B cell (primary cell): ENCODE results near the gene GRM8. TPM values are rescaled to one million over a fixed set of nuclear protein-coding genes. Genes with fewer than 3 reads are reported as not detected.

Experiments
- ATAC-seq: fragments of 200-7000 bp; cut with Tn5 transposase; one replicate; pipeline ENCODE4 v1.10.0; 2021; ENCODE audit warnings: low read depth, mild to moderate bottlenecking, moderate number of reproducible peaks, moderate library complexity
- CTCF ChIA-PET: fragments of 350-600 bp; sonication (Branson Sonifier 250); formaldehyde crosslinking; loops from one replicate; lab custom pipeline; 2021; ENCODE audit warnings: antibody characterized with exemption, inconsistent platforms; lab: Charles Lee
- POLR2A ChIA-PET: fragments of 350-600 bp; sonication (Branson Sonifier 250); formaldehyde crosslinking; loops from one replicate; lab custom pipeline; 2021; ENCODE audit warnings: antibody characterized with exemption; lab: Charles Lee
- DNase-seq: peaks from one replicate; pipeline ENCODE4 v3.0.0; 2013
- H2AFZ ChIP-seq: 2 replicates; pipeline ENCODE4 v1.6.1; 2012; ENCODE audit warnings: mild to moderate bottlenecking, low read depth, low read length; ENCODE audit not compliant: insufficient read depth, poor library complexity, severe bottlenecking
- H3K27ac ChIP-seq, 2 donors: 1 replicate in 1 of 2; 2 replicates in 1 of 2; pipeline ENCODE4 v1.5.1; 2012 to 2013; ENCODE audit warnings: low read length in 2 of 2, mild to moderate bottlenecking in 2 of 2, moderate library complexity in 1 of 2
- H3K27me3 ChIP-seq, 4 experiments: fragments of 200-600 bp in 1 of 4; sonication (generic) in 1 of 4; replicated peaks in 1 of 4; 1 replicate in 2 of 4; 2 replicates in 2 of 4; pipeline versions ENCODE4 v1.6.1 to v1.7.0; 2013 to 2016; ENCODE audit warnings: low read length in 3 of 4, mild to moderate bottlenecking in 2 of 4, mixed read lengths in 1 of 4, moderate library complexity in 1 of 4; ENCODE audit not compliant: insufficient read depth in 4 of 4, control insufficient read depth in 3 of 4; ENCODE audit errors: control extremely low read depth in 1 of 4
- H3K36me3 ChIP-seq, 2 experiments: replicated peaks in 1 of 2; 1 replicate in 1 of 2; 2 replicates in 1 of 2; pipeline versions ENCODE4 v1.6.1 to v1.7.1; 2013; ENCODE audit warnings: low read length in 1 of 2; ENCODE audit not compliant: insufficient read depth in 2 of 2, control insufficient read depth in 1 of 2; ENCODE audit errors: control extremely low read depth in 1 of 2, extremely low read depth in 1 of 2
- H3K4me1 ChIP-seq, 2 donors: fragments of 200-600 bp in 1 of 2; sonication (generic) in 1 of 2; 1 replicate in 1 of 2; 2 replicates in 1 of 2; pipeline versions ENCODE4 v1.5.1 to v1.6.1; 2013 to 2017; ENCODE audit warnings: low read length in 2 of 2; ENCODE audit not compliant: control insufficient read depth in 2 of 2, insufficient read depth in 2 of 2
- H3K4me2 ChIP-seq: replicated peaks from 2 replicates; pipeline ENCODE3; 2012; ENCODE audit warnings: mild to moderate bottlenecking, low read depth, low read length; ENCODE audit not compliant: poor library complexity, severe bottlenecking
- H3K4me3 ChIP-seq, 5 experiments: fragments of 200-600 bp in 1 of 5; sonication (generic) in 1 of 5; 1 replicate in 3 of 5; 2 replicates in 2 of 5; pipeline versions ENCODE4 v1.5.1 to v1.7.0; 2011 to 2016; ENCODE audit warnings: low read length in 4 of 5, mild to moderate bottlenecking in 4 of 5, low read depth in 2 of 5, control low read depth in 1 of 5, moderate library complexity in 1 of 5; ENCODE audit not compliant: insufficient read depth in 1 of 5; ENCODE audit errors: control extremely low read depth in 1 of 5, extremely low read depth in 1 of 5
- H3K79me2 ChIP-seq: fragments of 200-600 bp; sonication (generic); one replicate; pipeline ENCODE4 v1.6.0; 2016; ENCODE audit warnings: low read length; ENCODE audit not compliant: control insufficient read depth, insufficient read depth
- H3K9ac ChIP-seq: fragments of 200-600 bp; sonication (generic); 2 replicates; pipeline ENCODE4 v1.6.1; 2017; ENCODE audit warnings: mild to moderate bottlenecking, low read length, moderate library complexity
- H3K9me3 ChIP-seq, 3 donors: one replicate each; pipeline versions ENCODE4 v1.6.1 to v1.7.1; 2013; ENCODE audit warnings: low read length in 2 of 3; ENCODE audit not compliant: control insufficient read depth in 2 of 3, insufficient read depth in 1 of 3; ENCODE audit errors: control extremely low read depth in 1 of 3
- H4K20me1 ChIP-seq: 2 replicates; pipeline ENCODE4 v1.6.0; 2012; ENCODE audit warnings: mild to moderate bottlenecking, low read length; ENCODE audit not compliant: insufficient read depth, control insufficient read depth, poor library complexity, severe bottlenecking
- H3K27ac Mint-ChIP-seq: one replicate; pipeline ENCODE4 v1.8.0; 2021; ENCODE audit warnings: mixed read lengths
- H3K27me3 Mint-ChIP-seq: one replicate; pipeline ENCODE4 v1.8.0; 2021; ENCODE audit warnings: mixed read lengths
- H3K4me1 Mint-ChIP-seq: one replicate; pipeline ENCODE4 v1.8.0; 2021; ENCODE audit warnings: mixed read lengths
- H3K4me3 Mint-ChIP-seq: one replicate; pipeline ENCODE4 v1.8.0; 2021; ENCODE audit warnings: mixed read lengths
- H3K9me3 Mint-ChIP-seq: one replicate; pipeline ENCODE4 v1.8.0; 2022; ENCODE audit warnings: mixed read lengths; ENCODE audit not compliant: insufficient read depth
- CTCF ChIP-seq: fragments of 200-600 bp; IDR thresholded peaks from one replicate; pipeline ENCODE4 v1.8.0; 2022; ENCODE audit warnings: antibody characterized with exemption, mild to moderate bottlenecking
- EZH2 ChIP-seq: IDR thresholded peaks from 2 replicates; pipeline ENCODE4 v1.6.1; 2012; ENCODE audit warnings: borderline replicate concordance, low read depth, mild to moderate bottlenecking, moderate library complexity, low read length; ENCODE audit not compliant: insufficient read depth, poor library complexity, severe bottlenecking
- WGBS: methylation state at CpG from one replicate; pipeline ENCODE4 v1.1.5; 2013; ENCODE audit warnings: missing lambda C conversion rate; ENCODE audit not compliant: insufficient coverage; 5-methylcytosine and 5-hydroxymethylcytosine counted together
- intact Hi-C: fragments of 100-400 bp; cut with micrococcal nuclease; formaldehyde crosslinking; loops from one replicate; pipeline ENCODE4 v1.10.0; 2022
- polyA plus RNA-seq: library from polyadenylated mRNA; depleted of rRNA; stranded (reverse); fragments of >200 nt; gene quantifications from 2 replicates; pipeline ENCODE4 v1.2.3, GENCODE V29; 2012
- total RNA-seq, 2 donors: library from RNA; stranded (reverse); fragments of 120-200 nt in 1 of 2; gene quantifications; 1 replicate in 1 of 2; 2 replicates in 1 of 2; pipeline versions ENCODE4 v1.2.3 to v1.2.4, GENCODE V29; 2013 to 2022

The GRM8 gene
- total and polyA plus RNA-seq, 2 donors (not counting 1 experiment from before 2014, with no cell fraction given): not detected

GRCh38 chr7:127153315-127153714, 99.4 kb downstream of the GRM8 start:
- Mint-ChIP-seq H3K4me1 (no peaks in the 10 kb centered on the region), H3K4me3 (no peak overlapping the region), H3K27ac (no peak overlapping the region), H3K27me3 (peaks cover 17% of the 10 kb centered on the region), H3K9me3 (no peaks in the 10 kb centered on the region)
- no peak for TF ChIP-seq EZH2
- no peak for TF ChIP-seq CTCF
- H3K79me2 ChIP-seq: no peaks in the 10 kb centered on the region
- H3K27ac ChIP-seq: no peak overlapping the region
- intact Hi-C loops: no loop called here
- no peaks in the 10 kb centered on the region for H3K27me3 ChIP-seq
- H3K4me1 ChIP-seq: no peaks in the 10 kb centered on the region
- ChIA-PET CTCF (no interaction called here), POLR2A (no interaction called here)
- no peaks in the 10 kb centered on the region for H4K20me1 ChIP-seq
- no peak overlapping the region for H3K9ac ChIP-seq
- H3K36me3 ChIP-seq: no peaks in the 10 kb centered on the region
- H2AFZ ChIP-seq: no peak overlapping the region
- no peak for DNase-seq
- 100% methylated on average over 1 of the region's 3 CpGs for WGBS
- no peak overlapping the region for H3K4me3 ChIP-seq
- no peak overlapping the region for H3K4me2 ChIP-seq
- no peaks in the 10 kb centered on the region for H3K9me3 ChIP-seq
- ATAC-seq: no peak

- POLR2A ChIA-PET: no interaction called here
- H3K36me3 ChIP-seq: no peaks in the 10 kb centered on the region
- CTCF ChIA-PET: no interaction called here
- TF ChIP-seq CTCF (no peak), EZH2 (no peak)
- no peaks in the 10 kb centered on the region for H3K79me2 ChIP-seq
- no peaks in the 10 kb centered on the region for H4K20me1 ChIP-seq
- H3K4me3 ChIP-seq: no peak overlapping the region
- H3K27me3 ChIP-seq: no peaks in the 10 kb centered on the region
- H3K9me3 Mint-ChIP-seq: no peaks in the 10 kb centered on the region
- no peak overlapping the region for H3K27ac Mint-ChIP-seq
- no peak overlapping the region for H3K4me3 Mint-ChIP-seq
- H3K9me3 ChIP-seq: no peaks in the 10 kb centered on the region
- intact Hi-C loops: no loop called here
- H3K9ac ChIP-seq: no peak overlapping the region
- H3K4me1 ChIP-seq: no peaks in the 10 kb centered on the region
- no peak overlapping the region for H3K27ac ChIP-seq
- peaks cover 17% of the 10 kb centered on the region for H3K27me3 Mint-ChIP-seq
- DNase-seq: no peak
- no peak overlapping the region for H2AFZ ChIP-seq
- H3K4me1 Mint-ChIP-seq: no peaks in the 10 kb centered on the region
- H3K4me2 ChIP-seq: no peak overlapping the region
- ATAC-seq: no peak
Observed at GRCh38 chr7:127152423-127152822, 100.3 kb downstream of the GRM8 start.
